Smooth muscle cell (in vitro differentiated cells): Measurements from ENCODE around the gene ADIPOQ. TPM values are rescaled to one million over a fixed set of nuclear protein-coding genes. Genes with fewer than 3 reads are reported as not detected.

ENCODE experiments used
- DNase-seq: peaks from one replicate; lab custom pipeline; 2025; ENCODE audit not compliant: unreplicated experiment; lab: John Stamatoyannopoulos, UW
- H2AFZ ChIP-seq: fragments of 200-600 bp; sonication (generic); 2 replicates; pipeline ENCODE4 v1.6.0; 2016; ENCODE audit warnings: antibody characterized with exemption, low read depth, mild to moderate bottlenecking
- H3F3A ChIP-seq: fragments of 200-600 bp; sonication (generic); 2 replicates; pipeline ENCODE4 v1.6.0; 2017; ENCODE audit warnings: antibody characterized with exemption, low read depth
- H3K27ac ChIP-seq: fragments of 200-600 bp; sonication (generic); 2 replicates; pipeline ENCODE4 v1.5.1; 2016; ENCODE audit warnings: low read depth, mild to moderate bottlenecking
- H3K27me3 ChIP-seq: fragments of 200-600 bp; sonication (generic); 2 replicates; pipeline ENCODE4 v1.6.1; 2016; ENCODE audit warnings: low read depth, mild to moderate bottlenecking
- H3K36me3 ChIP-seq: fragments of 200-600 bp; sonication (generic); 2 replicates; pipeline ENCODE4 v1.5.1; 2016; ENCODE audit warnings: low read depth
- H3K4me1 ChIP-seq: fragments of 200-600 bp; sonication (generic); 2 replicates; pipeline ENCODE4 v1.5.1; 2016; ENCODE audit warnings: low read depth
- H3K4me2 ChIP-seq: fragments of 200-600 bp; sonication (generic); 2 replicates; pipeline ENCODE4 v1.6.0; 2016; ENCODE audit warnings: mild to moderate bottlenecking
- H3K4me3 ChIP-seq: fragments of 200-600 bp; sonication (generic); 2 replicates; pipeline ENCODE4 v1.5.1; 2016; ENCODE audit warnings: mild to moderate bottlenecking
- H3K79me2 ChIP-seq: fragments of 200-600 bp; sonication (generic); 2 replicates; pipeline ENCODE4 v1.6.0; 2016; ENCODE audit warnings: low read depth, mild to moderate bottlenecking
- H3K9ac ChIP-seq: fragments of 200-600 bp; sonication (generic); 2 replicates; pipeline ENCODE4 v1.6.0; 2016; ENCODE audit warnings: low read depth
- H3K9me3 ChIP-seq: fragments of 200-600 bp; sonication (generic); replicated peaks from 2 replicates; pipeline ENCODE4 v1.5.1; 2016; ENCODE audit warnings: low read depth
- H4K20me1 ChIP-seq: fragments of 200-600 bp; sonication (generic); 2 replicates; pipeline ENCODE4 v1.6.0; 2016; ENCODE audit warnings: low read depth
- CTCF ChIP-seq: fragments of 200-600 bp; sonication (generic); IDR thresholded peaks from 2 replicates; pipeline ENCODE4 v1.5.1; 2017; ENCODE audit warnings: borderline replicate concordance, mild to moderate bottlenecking, antibody characterized with exemption; ENCODE audit not compliant: insufficient read depth, poor library complexity, severe bottlenecking
- WGBS: methylation state at CpG from one replicate; pipeline ENCODE4 v1.1.7; 2016; ENCODE audit warnings: low lambda C conversion rate; 5-methylcytosine and 5-hydroxymethylcytosine counted together
- polyA plus RNA-seq: library from polyadenylated mRNA; unstranded; fragments of >200 nt; fragmentation: Nextera tagmentation; extraction: Ambion mirVana; gene quantifications from 2 replicates; pipeline ENCODE4 v1.2.1, GENCODE V29; 2016
- total RNA-seq: library from RNA; depleted of rRNA; stranded (reverse); fragments of >200 nt; gene quantifications from 2 replicates; pipeline ENCODE4 v1.2.3, GENCODE V29; 2014

ADIPOQ gene
- total and polyA plus RNA-seq, 2 experiments from 2014 or later: not detected

GRCh38 chr3:186828340-186828739 is 14.2 kb upstream of the ADIPOQ start:
- no peak overlapping the region for H3K4me2 ChIP-seq
- 54% methylated on average over 5 of the region's 5 CpGs for WGBS

GRCh38 chr3:186831798-186832197 is 10.7 kb upstream of the ADIPOQ start:
- no peak overlapping the region for H3K4me3 ChIP-seq
- H3K9me3 ChIP-seq: no peaks in the 10 kb centered on the region

More at GRCh38 chr3:186828340-186828739, 14.2 kb upstream of the ADIPOQ start:
- no peak for TF ChIP-seq CTCF
- Histone ChIP-seq H3K9me3 (no peaks in the 10 kb centered on the region), H3K9ac (no peak overlapping the region), H3K27me3 (peaks cover 56% of the 10 kb centered on the region), H3K4me3 (no peak overlapping the region), H3K36me3 (no peaks in the 10 kb centered on the region), H3K4me1 (peaks cover 10% of the 10 kb centered on the region), H2AFZ (no peak overlapping the region), H3K27ac (no peak overlapping the region), H3F3A (no peaks in the 10 kb centered on the region), H3K79me2 (no peaks in the 10 kb centered on the region), H4K20me1 (no peaks in the 10 kb centered on the region)
- DNase-seq: no peak

GRCh38 chr3:186832276-186832675 is 10.2 kb upstream of the ADIPOQ start:
- Histone ChIP-seq H3K9ac (no peak overlapping the region), H3K4me2 (no peak overlapping the region), H3K27ac (no peak overlapping the region), H3K36me3 (no peaks in the 10 kb centered on the region), H4K20me1 (no peaks in the 10 kb centered on the region), H3K27me3 (peaks cover 75% of the 10 kb centered on the region), H3K79me2 (no peaks in the 10 kb centered on the region), H3F3A (no peaks in the 10 kb centered on the region), H3K4me1 (no peaks in the 10 kb centered on the region), H3K4me3 (no peak overlapping the region), H3K9me3 (no peaks in the 10 kb centered on the region), H2AFZ (no peak overlapping the region)
- TF ChIP-seq CTCF: no peak
- 97% methylated on average over 1 of the region's 1 CpG for WGBS
- DNase-seq: no peak

More at GRCh38 chr3:186831798-186832197, 10.7 kb upstream of the ADIPOQ start:
- TF ChIP-seq CTCF: no peak
- H3K4me1 ChIP-seq: no peaks in the 10 kb centered on the region
- no peak overlapping the region for H3K4me2 ChIP-seq
- no peaks in the 10 kb centered on the region for H4K20me1 ChIP-seq
- WGBS: 67% methylated on average over 4 of the region's 4 CpGs
- H3F3A ChIP-seq: no peaks in the 10 kb centered on the region
- no peaks in the 10 kb centered on the region for H3K79me2 ChIP-seq
- H2AFZ ChIP-seq: no peak overlapping the region
- peaks cover 75% of the 10 kb centered on the region for H3K27me3 ChIP-seq
- no peaks in the 10 kb centered on the region for H3K36me3 ChIP-seq
- DNase-seq: no peak
- no peak overlapping the region for H3K27ac ChIP-seq
- H3K9ac ChIP-seq: no peak overlapping the region

- no peak for TF ChIP-seq CTCF
- H3K27me3 ChIP-seq: peaks cover 18% of the 10 kb centered on the region
- H3K27ac ChIP-seq: no peak overlapping the region
- H3K4me3 ChIP-seq: no peak overlapping the region
- H2AFZ ChIP-seq: no peak overlapping the region
- no peaks in the 10 kb centered on the region for H4K20me1 ChIP-seq
- H3K79me2 ChIP-seq: no peaks in the 10 kb centered on the region
- no peak for DNase-seq
- H3K4me2 ChIP-seq: no peak overlapping the region
- no peaks in the 10 kb centered on the region for H3F3A ChIP-seq
- H3K36me3 ChIP-seq: no peaks in the 10 kb centered on the region
- no peaks in the 10 kb centered on the region for H3K4me1 ChIP-seq
- H3K9ac ChIP-seq: no peak overlapping the region
- 84% methylated on average over 17 of the region's 17 CpGs for WGBS
- H3K9me3 ChIP-seq: no peaks in the 10 kb centered on the region
Measured at GRCh38 chr3:186839874-186840641, 2.5 kb upstream of the ADIPOQ start.
